GM21526 (cell line): ENCODE measurements around the gene BMP15.

Source experiments
- ATAC-seq: cut with Tn5 transposase; IDR thresholded peaks from one replicate; pipeline ENCODE4 v1.9.1; 2021; ENCODE audit warnings: moderate library complexity; ENCODE audit not compliant: unreplicated experiment, low FRiP score

The BMP15 gene

GRCh38 chrX:50910685-50911176 lies at the start of gene BMP15:
Gene BMP15 (plus strand): TSS chrX:50910735. CDS start chrX:50910784, 49 bp downstream.
- ATAC-seq = no peak

- ATAC-seq = no peak
Measured at GRCh38 chrX:50863471-50863870, 47.1 kb upstream of the BMP15 start.

- no peak for ATAC-seq
Measured at GRCh38 chrX:50865311-50865710, 45.2 kb upstream of the BMP15 start.

GRCh38 chrX:50871922-50872453 lies 38.5 kb upstream of the BMP15 start:
- no peak for ATAC-seq

DNA sequence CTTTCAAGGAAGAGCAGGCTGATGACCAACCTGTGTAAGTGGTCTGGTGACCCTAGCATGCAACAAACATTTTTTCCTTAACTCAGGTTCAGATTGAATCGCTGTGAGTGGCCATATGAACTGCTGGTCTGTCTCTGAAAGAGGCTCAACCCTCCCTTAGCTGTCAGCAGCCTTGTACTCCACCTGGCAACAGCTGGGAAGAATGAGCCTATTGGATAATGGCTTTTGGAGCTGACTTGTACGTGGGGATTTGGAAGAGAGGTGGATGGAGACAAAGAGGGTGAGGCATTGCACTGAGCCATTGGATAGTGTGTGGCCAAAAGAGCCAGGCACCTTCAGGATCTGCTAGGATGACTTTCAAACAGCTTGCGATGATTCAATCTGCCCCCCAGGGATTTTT lies 35.7 kb upstream of the BMP15 start:
- ATAC-seq = no peak

- ATAC-seq = no peak
Measured at GRCh38 chrX:50876551-50876950, 34.0 kb upstream of the BMP15 start.

- no peak for ATAC-seq
Measured at GRCh38 chrX:50877310-50877709, 33.2 kb upstream of the BMP15 start.

DNA sequence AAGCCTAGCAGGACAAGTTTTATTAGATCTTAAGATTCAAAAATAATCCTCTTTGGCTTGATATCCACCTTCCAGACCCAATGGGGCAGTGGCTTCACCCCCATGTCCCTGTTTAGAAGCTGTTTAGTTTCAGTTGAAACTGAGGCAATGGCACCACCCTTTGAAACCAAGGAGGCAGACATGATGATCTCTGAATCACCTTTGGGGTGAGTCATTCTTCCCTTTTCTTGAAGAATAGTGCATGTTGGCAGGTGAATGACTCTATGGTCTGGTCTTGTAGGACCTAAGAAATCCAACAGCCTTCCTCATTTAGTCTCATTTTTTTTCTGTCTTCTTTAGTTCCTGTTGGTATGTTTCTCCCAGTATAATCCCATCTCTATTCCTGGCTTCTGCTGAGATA lies 29.5 kb upstream of the BMP15 start:
- no peak for ATAC-seq

DNA sequence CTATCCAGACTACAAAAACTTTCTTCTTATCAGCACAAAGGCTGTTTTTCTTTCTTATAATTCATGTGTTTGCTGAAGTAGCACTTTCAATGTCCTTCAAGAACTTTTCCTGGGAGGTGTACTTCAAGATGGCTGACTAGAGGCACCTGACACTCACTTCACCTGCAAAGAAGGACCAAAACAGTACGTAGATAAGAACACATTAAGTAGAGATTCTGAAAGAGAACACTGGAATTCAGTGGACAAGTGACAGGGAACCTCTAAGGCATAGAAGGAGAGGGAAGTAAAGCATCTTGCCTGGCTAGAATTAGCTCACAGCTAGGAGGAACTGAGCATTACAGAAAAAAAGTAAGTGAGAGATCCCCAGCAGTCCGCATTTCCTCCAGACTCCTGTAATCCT lies 21.7 kb upstream of the BMP15 start:
- no peak for ATAC-seq

DNA sequence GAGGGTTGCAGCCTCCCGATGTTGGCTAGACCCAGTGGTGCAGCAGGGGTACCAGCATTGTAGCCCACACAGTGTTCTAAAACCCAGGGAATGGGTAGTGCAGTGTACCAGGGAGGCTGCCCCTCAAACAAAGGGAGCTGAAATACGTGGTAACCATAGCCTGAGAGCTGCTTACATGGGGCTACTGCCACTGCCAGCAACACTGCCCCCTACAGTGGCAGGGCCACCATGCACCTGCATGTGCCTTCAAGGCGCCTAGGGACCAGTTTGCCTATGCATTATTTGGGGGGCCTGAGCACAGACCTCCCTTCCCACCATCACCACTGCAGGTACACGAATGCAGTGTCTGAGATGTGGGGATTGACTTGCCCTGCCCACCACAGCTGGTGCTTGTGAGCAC lies 21.0 kb upstream of the BMP15 start:
- ATAC-seq = no peak

GRCh38 chrX:50893047-50893446 lies 17.5 kb upstream of the BMP15 start:
- no peak for ATAC-seq

- no peak for ATAC-seq
Measured at GRCh38 chrX:50893466-50893865, 17.1 kb upstream of the BMP15 start.

GRCh38 chrX:50905334-50905733 lies 5.2 kb upstream of the BMP15 start:
- no peak for ATAC-seq

GRCh38 chrX:50913520-50913919 lies 3.0 kb downstream of the BMP15 start:
- no peak for ATAC-seq

DNA sequence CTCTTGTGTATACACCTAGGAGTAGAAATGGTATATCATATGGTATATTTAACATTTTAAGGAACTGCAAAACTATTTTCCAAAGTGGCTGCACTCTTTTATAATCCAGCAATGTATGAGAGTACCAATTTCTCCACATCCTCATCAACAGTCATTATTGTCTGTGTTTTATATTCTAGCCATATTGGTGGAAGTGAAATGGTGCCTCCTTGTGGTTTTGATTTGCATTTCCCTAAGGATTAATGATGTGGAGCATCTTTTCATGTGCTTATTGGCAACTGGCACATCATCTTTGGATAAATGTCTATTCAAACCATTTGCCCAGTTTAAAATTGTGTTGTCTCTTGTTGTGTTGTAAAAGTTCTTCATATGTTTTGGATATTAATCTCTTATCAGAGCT lies 9.6 kb downstream of the BMP15 start:
- ATAC-seq = no peak

DNA sequence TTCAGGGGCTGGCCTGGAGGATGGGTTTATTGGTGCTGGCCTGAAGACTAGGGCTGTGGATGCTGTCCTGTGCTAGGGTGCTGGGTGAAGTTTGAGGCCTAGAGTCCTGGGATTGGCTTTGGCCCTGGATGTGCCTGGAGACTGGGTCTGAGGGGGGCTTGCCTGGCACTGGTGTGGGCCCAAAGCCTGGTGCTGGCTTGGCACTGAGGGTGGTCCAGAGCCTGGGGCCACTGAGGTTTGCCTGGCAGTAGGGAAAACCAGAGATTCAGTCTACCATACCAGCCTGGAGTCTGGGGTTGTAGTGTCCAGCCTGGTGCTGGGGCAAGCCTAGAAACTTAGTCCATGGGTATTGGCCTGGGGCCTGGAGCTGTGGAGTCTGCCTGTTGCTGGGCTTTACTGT lies 16.6 kb downstream of the BMP15 start:
- ATAC-seq = no peak

- no peak for ATAC-seq
Measured at GRCh38 chrX:50941638-50942037, 31.1 kb downstream of the BMP15 start.

GRCh38 chrX:50942471-50942870 lies 31.9 kb downstream of the BMP15 start:
- ATAC-seq = no peak

- ATAC-seq = no peak
Measured at GRCh38 chrX:50952406-50952805, 41.9 kb downstream of the BMP15 start.

DNA sequence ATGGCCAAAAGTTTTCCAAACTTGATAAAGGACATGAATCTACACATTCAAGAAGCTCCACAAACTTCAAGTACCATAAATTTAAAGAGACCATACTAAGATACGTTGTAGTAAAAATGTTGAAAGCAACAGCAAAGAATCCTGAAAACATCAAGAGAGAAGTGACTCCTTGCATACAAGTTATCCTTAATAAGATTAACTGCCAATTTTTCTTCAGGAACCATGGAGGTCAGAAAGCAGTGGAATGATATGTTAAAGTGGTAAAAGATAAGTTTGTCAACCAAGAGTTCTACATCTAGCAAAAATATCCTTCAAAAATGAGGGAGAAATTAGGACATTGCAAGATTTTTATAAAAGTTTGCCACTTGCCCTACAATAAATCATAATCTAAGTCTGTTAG lies 43.3 kb downstream of the BMP15 start:
- no peak for ATAC-seq

DNA sequence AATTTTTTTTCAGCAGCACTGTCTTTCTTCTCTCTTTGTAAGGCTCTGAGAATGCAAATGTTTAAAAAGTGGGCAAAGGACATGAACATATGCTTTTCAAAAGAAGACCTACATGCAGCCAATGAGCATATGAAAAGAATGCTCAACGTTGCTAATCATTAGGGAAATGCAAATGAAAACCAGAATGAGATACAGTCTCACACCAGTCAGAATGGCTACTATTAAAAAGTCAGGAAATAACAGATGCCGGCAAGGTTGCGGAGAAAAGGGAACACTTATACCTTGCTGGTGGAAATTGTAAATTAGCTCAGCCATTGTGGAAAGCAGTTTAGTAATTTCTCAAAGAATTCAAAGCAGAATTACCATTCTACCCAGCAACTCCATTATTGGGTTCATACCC lies 51.6 kb downstream of the BMP15 start:
- no peak for ATAC-seq

DNA sequence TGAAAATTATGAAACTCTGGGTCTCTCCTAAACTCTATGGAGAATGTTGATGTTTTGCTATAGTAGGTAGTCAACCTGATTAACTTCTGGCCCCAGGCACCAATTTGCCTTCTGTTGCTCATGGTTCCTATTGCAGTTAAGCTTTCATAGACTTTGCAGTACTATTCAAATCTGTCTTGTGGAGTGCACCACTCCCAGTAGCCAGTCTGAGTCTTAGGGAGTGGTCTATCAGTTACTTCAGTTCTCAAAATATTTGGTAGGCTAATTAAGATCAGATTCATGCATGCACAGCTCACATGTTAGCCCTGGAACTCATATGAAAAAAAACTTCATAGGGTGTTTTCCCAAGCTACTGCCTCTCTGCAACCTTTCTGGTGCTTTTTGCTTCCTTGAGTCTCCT lies 53.3 kb downstream of the BMP15 start:
- no peak for ATAC-seq
